GM21423 (cell line): ENCODE measurements around the gene HECTD4.
A peak's percentile ranks its signal among the peaks of the same experiment; 100 is the strongest.
"Not testable (repeated sequence)": the region's sequence is repeated elsewhere in the genome, so short reads cannot be mapped to it uniquely, and the experiment has no call there.

Experiments used
- ATAC-seq: cut with Tn5 transposase; IDR thresholded peaks from one replicate; pipeline ENCODE4 v1.9.1; 2021; ENCODE audit warnings: mild to moderate bottlenecking, moderate library complexity; ENCODE audit not compliant: unreplicated experiment

The HECTD4 gene, protein sequence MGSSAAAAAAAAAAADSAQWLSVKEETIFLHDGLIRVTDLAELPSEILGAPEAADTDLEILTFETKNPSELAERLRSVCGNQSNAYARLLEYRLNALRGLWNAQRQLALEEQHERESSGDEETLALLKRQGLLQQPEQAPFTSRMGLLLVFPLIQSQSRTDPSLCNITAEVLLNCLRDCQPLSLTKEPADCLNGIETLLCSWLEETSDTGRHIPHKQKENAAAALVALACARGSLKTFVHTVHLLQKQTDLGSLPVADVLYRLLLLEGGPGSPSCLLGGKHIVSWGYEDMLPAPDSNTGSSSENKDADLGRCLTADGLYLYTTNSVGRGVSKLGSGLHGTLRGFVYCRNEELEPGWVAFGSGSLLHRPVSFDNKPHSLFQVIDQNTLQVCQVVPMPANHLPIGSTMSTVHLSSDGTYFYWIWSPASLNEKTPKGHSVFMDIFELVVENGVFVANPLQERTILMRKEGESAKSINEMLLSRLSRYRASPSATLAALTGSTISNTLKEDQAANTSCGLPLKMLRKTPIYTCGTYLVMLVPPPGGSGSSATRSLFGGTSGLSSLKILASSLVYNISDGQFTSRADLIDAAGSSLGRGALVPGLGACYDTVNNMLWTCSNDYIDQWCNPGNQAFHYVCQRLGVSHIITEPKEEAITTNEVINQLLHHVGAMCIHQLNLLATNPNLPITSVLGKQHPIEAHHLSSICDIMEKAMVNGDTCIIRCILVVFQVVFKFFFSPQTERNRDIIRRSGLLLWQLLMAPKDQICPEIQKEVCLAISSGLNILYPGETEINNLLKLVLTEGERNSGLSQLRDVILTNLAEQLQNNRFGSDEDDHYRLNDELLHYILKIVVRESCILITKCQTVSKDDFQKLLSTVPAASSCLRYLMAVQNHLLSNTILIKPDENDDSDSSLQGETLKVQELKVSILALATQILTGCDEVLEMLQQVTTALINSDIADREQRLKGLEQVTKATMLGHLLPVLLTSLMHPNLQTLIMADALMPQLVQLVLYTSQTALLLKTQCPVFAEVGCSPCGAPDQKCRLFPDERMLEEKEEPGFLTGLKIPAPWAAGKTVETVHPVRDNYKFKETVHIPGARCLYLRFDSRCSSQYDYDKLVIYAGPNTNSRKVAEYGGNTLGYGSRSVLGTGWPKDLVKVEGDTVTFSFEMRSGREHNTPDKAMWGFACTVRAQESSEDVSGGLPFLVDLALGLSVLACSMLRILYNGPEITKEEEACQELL (N-terminal part only)

DNA sequence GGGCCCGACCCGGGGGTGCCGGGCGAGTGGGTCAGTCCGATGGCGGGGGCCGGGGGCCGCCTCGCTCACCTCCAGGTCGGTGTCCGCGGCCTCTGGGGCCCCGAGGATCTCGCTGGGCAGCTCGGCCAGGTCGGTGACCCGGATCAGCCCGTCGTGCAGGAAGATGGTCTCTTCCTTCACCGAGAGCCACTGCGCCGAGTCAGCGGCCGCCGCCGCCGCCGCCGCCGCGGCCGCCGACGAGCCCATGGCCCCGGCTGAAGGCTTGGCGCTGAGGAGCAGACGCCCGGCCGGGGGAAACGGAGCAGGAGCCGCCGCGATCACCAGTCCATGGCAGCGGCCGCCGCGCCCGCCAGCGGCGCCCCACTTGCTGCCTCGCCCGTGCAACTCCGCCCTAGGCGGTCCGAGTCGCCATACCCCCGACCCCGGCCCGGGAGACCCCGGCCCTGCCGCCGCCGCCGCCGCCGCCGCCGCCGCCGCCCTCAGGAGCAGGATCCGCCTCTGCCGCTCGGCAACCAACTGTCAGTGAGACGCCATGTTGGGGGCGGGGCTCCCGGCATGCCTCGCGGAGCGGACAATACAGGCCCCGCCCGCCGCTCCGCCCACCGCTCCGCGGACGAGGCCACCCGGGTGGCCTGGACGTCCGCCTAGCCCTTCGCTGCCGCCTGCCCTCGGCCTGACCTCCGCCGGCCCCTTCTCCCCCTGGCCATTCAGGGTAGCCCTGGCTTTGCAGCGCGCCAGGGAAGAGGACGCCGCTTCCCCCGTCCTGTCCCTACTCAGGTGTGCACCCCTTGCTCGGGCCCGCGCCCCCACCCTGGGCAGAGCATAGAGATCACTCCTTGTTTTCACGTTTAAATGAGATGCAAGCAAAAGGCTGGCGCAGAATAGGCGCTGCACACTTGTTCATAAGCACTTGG lies at the start of gene HECTD4:
Gene HECTD4, minus strand, starts transcription at position 549 of the 914 bp plus-strand sequence. Its CDS starts 303 bp downstream, at position 246.
- peak; percentile 88 for ATAC-seq

GRCh38 chr12:112431965-112432364 lies 49.7 kb upstream of the HECTD4 start:
- ATAC-seq = no peak

DNA sequence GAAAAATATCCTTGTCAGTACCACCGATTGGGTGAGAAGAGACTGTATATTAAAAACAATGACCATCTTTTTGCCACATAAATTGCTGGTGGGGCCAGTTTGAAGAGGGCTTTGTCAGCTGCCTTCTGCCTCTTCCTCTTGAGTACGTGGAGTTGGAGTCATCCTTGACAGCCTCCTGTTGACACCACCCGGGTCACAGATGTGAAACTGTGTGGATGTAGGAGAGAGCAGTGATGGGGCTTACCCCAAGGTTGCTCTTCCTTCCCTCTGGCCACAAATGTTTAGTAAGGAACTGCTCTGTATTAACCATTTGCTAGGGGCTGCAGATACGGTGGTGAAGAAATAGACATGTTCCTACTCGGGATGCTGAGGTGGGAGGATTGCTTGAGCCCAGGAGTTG lies 48.7 kb upstream of the HECTD4 start:
- ATAC-seq = no peak

DNA sequence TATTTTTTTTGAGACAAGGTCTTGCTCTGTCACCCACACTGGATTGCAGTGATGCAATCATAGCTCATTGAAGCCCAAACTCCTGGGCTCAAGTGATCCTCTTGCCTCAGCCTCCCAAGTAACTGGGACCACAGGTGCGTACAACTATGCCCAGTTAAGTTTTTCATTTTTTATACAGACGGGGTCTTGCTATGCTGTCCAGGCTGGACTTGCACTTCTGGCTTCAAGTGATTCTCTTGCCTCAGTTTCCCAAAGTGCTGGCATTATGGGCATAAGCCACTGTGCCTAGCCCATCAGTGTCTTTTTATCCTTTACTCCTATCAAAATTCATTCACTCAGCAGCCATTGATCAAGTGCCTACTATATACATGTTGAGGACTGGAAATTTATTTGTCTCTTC lies 45.5 kb upstream of the HECTD4 start:
- ATAC-seq = no peak

- no peak for ATAC-seq
Measured at GRCh38 chr12:112425582-112426382, 43.6 kb upstream of the HECTD4 start.

GRCh38 chr12:112424126-112424525 lies 41.9 kb upstream of the HECTD4 start:
- ATAC-seq = no peak

GRCh38 chr12:112422531-112422930 lies 40.3 kb upstream of the HECTD4 start:
- no peak for ATAC-seq

DNA sequence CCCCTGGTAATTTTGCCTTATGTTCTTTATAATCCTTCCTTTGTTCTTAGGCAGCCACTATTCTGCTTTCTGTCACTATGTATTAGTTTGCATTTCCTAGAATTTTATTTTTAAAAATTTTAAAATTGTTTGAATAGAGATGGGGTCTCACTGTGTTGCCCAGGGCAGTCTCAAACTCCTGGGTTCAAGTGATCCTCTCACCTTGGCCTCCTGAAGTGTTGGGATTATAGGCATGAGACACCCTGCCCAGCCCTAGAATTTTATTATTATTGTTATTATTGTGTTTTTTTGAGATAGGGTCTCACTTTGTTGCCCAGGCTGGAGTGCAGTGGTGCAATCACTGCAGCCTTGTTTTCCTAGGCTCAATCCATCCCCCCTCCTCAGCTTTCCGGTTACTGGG lies 39.1 kb upstream of the HECTD4 start:
- ATAC-seq = no peak

GRCh38 chr12:112420740-112421139 lies 38.5 kb upstream of the HECTD4 start:
- no peak for ATAC-seq

- ATAC-seq = no peak
Measured at GRCh38 chr12:112419297-112420133, 37.3 kb upstream of the HECTD4 start.

- peak; percentile 71 for ATAC-seq
Measured at GRCh38 chr12:112418608-112419296, 36.5 kb upstream of the HECTD4 start, which contains the start of gene PTPN11. TSS of gene PTPN11 (plus strand) at chr12:112418947. CDS start at chr12:112419112, 165 bp downstream.

DNA sequence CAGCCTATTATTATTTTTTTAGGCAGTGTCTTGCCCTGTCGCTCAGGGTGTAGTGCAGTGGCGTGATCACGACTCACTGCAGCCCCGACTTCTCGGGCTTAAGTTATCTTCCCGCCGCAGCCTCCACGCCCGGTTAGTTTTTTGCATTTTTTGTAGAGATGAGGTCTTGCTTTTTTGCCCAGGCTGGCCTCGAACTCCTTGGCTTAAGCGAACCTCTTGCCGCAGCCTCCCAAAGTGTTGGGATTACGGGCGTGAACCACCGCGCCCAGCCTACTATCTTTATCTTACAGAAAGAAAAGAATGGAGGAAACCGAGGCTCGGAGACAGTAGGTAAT lies 36.0 kb upstream of the HECTD4 start:
- ATAC-seq = no peak

GRCh38 chr12:112415457-112415856 lies 33.2 kb upstream of the HECTD4 start:
- ATAC-seq = not testable (repeated sequence)

DNA sequence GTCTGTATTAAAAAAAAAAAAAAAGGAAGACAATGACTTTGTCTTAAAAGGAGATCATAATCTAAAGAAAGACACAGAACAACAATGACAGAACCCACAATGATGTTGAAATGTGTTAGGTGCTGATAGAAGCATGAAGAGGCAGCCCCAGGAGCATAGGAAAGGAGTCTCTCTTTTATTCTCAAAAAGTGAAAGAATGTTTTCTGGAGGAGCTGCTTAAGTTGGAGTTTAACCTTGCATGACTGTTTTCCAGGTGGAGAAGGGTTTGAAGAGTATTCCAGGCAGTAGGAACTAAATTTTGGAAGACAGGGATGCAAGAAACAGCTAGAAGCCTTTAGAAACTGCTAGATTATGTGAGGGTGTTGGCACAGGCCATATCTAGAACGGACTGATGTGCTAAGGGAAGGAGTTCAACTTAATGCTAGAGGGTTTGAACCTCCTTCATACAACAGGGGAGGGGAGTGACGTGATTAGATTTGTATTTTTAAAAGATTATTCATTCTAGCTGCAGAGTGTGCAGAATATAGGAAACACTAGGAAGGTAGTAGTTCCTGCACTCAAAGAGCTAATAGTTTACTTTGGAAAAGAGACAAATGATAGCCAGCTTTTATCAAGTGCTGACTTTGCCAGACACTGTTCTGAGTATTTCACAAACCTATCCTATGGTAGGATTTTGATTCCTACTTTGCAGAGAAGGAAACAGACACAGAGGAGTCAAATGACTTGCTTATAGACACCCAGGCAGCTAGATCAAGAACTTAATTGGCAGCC lies 31.8 kb upstream of the HECTD4 start:
- no peak for ATAC-seq

DNA sequence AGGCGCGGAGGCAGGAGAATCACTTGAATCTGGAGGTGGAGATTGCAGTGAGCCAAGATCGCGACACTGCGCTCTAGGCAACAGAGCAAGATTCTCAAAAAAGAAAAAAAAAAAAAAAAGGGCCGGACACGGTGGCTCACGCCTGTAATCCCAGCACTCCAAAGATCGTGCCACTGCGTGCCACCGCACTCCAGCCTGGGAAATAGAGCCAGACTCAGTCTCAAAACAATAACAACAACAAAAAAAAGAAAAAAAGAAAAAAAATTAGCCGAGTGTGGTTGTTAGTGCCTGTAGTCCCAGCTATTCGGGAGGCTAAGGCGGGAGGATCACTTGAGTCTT lies 27.6 kb upstream of the HECTD4 start:
- no peak for ATAC-seq

- ATAC-seq = peak; percentile 87
Measured at GRCh38 chr12:112409064-112409905, 27.1 kb upstream of the HECTD4 start, which contains the start of gene RPL6. TSS of gene RPL6 (minus strand) at chr12:112409605. CDS start at chr12:112408656, 949 bp downstream.
